Bronchus fibroblast of lung (primary cell): ENCODE data around the gene TRPM8. TPM values are rescaled to one million over a fixed set of nuclear protein-coding genes. Genes with fewer than 3 reads are reported as not detected.

ENCODE experiments used
- total RNA-seq: library from RNA; depleted of rRNA; stranded (reverse); fragments of >200 nt; gene quantifications from 2 replicates; pipeline ENCODE4 v1.2.3, GENCODE V29; 2015

Gene TRPM8
- total RNA-seq = not detected in 2 replicates

DNA sequence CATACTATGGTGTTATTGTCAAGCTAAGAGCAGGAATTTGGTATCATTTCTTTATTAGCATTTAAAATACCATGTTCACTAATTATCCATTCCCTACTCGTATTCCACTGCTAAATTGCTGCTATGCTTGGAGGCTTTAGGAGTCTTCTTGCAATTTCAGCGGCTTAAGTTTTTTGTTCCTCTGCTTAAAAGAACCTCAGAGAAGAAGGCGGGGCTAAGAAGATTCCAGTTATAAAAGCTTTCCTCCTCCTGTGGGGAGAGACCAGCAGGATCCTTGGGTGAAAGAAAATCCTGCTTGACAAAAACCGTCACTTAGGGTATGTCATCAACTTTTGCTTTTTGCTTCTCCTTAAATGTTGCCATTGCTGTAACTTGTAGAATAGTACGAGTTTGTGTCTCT lies at the start of gene TRPM8:
Gene TRPM8, plus strand, starts transcription at position 258 of the 400 bp plus-strand sequence. CDS start 9,165 bp downstream, outside the sequence.

DNA sequence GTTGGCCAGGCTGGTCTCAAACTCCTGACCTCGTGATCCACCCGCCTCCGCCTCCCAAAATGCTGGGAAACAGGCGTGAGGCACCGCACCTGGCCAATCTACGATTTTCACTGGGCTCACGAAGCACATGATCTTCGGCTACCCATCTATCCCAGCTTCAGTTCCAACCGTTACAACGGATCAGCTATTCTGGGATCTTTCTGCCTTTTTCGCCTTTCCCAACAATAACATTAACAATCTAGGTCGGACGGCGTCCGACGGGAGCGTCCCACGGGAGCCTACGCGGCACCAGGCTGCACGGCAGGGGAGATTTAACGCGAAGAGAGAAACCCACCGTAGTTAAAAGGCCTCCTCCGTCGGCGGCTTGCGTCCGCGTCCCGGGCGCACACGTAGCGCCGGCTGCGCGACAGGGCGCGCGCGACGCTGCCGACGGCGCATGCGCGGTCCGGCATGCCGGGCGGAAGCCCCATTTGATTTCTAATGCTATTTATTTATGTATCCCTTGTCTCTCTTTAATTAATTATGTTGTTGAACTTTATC lies 49.1 kb upstream of the TRPM8 start, which contains the start of gene MSL3B:
Gene MSL3B, minus strand, starts transcription at position 394 of the 540 bp plus-strand sequence.

DNA sequence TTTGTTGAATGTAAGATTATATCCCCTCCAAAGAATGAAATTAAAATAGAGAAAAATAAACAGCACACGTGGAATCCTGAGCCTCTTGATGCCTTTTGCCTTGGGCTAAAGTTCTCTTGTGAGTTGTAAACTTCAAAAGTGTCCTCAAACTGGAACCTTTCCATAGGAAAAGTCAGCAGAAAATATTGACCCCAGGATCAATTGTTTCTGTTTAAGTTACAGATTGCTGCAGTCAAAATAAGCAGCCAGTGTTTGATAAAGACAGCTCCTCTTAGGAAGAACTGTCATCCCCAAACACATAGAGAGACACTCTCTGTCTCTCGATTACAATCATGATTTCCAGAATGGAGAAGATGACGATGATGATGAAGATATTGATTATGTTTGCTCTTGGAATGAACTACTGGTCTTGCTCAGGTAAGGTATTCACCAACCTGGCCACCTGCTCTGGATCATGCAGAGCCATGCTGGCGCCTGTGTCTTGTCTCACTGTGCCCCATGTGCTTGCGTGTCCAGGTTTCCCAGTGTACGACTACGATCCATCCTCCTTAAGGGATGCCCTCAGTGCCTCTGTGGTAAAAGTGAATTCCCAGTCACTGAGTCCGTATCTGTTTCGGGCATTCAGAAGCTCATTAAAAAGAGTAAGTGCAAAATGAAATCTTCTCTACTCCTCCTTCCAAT lies 133.4 kb downstream of the TRPM8 start, which contains the start of gene SPP2:
Gene SPP2, plus strand, starts transcription at position 248 of the 681 bp plus-strand sequence. Its CDS starts 85 bp downstream, at position 333.

Other genes starting within 250 kb of the TRPM8 start
- not detected in 2 replicates for gene UGT1A9, start 245.5 kb upstream of the TRPM8 start, total RNA-seq
- gene UGT1A7, start 235.5 kb upstream of the TRPM8 start, total RNA-seq = not detected in 2 replicates
- not detected in 2 replicates for gene UGT1A6, start 224.5 kb upstream of the TRPM8 start, total RNA-seq
- gene UGT1A5, start 204.5 kb upstream of the TRPM8 start, total RNA-seq = not detected in 2 replicates
- gene UGT1A4, start 198.6 kb upstream of the TRPM8 start, total RNA-seq = not detected in 2 replicates
- not detected in 2 replicates for gene UGT1A3, start 188.3 kb upstream of the TRPM8 start, total RNA-seq
- not detected in 2 replicates for gene UGT1A1, start 157.1 kb upstream of the TRPM8 start, total RNA-seq
- not detected in 2 replicates for gene MROH2A, start 139.0 kb upstream of the TRPM8 start, total RNA-seq
- 39.4 and 40.5 TPM in 2 replicates for gene HJURP, start 62.8 kb upstream of the TRPM8 start, total RNA-seq
- gene SPP2, start 133.3 kb downstream of the TRPM8 start, total RNA-seq = not detected in 2 replicates